GM23338 (cell line): ENCODE data around the gene SLC6A19.

Experiments
- CREB1 ChIP-seq: fragments of 250-450 bp; sonication (Bioruptor Pico); IDR thresholded peaks from 2 replicates; pipeline ENCODE4 v1.5.0; 2020; ENCODE audit warnings: low read depth, mild to moderate bottlenecking, moderate library complexity
- ETS1 ChIP-seq: IDR thresholded peaks from 2 replicates; pipeline ENCODE4 v1.6.1; 2016; ENCODE audit warnings: antibody characterized with exemption
- EZH2 ChIP-seq: fragments of 200-600 bp; sonication (generic); IDR thresholded peaks from one replicate; pipeline ENCODE4 v1.8.0; 2017; ENCODE audit warnings: antibody characterized with exemption, mild to moderate bottlenecking, low read depth; ENCODE audit not compliant: unreplicated experiment
- EZH2phosphoT487 ChIP-seq: fragments of 200-600 bp; sonication (generic); IDR thresholded peaks from one replicate; pipeline ENCODE4 v1.8.1; 2018; ENCODE audit warnings: antibody characterized with exemption; ENCODE audit not compliant: unreplicated experiment
- JUNB ChIP-seq: IDR thresholded peaks from one replicate; pipeline ENCODE4 v1.6.1; 2016; ENCODE audit warnings: antibody characterized with exemption; ENCODE audit not compliant: unreplicated experiment
- NANOG ChIP-seq: IDR thresholded peaks from 2 replicates; pipeline ENCODE4 v1.6.1; 2016; ENCODE audit warnings: antibody characterized with exemption, borderline replicate concordance
- POLR2AphosphoS5 ChIP-seq: IDR thresholded peaks from 2 replicates; pipeline ENCODE4 v1.6.1; 2016; ENCODE audit warnings: antibody characterized with exemption, low read depth
- STAT1 ChIP-seq: IDR thresholded peaks from one replicate; pipeline ENCODE4 v1.6.1; 2016; ENCODE audit warnings: antibody characterized with exemption; ENCODE audit not compliant: unreplicated experiment
- ZNF114 ChIP-seq: fragments of 250-450 bp; sonication (Bioruptor Pico); IDR thresholded peaks from 2 replicates; pipeline ENCODE4 v1.5.0; 2020; ENCODE audit warnings: mild to moderate bottlenecking, moderate library complexity
- TF ChIP-seq, protein P1 (sequence below), 2 experiments: fragments of 200-600 bp in 1 of 2; sonication (generic) in 1 of 2; conservative IDR thresholded peaks; 2 replicates each; pipeline versions ENCODE4 v1.5.1 to v1.6.1; 2016 to 2017; ENCODE audit warnings: antibody characterized with exemption in 2 of 2, low read depth in 2 of 2, mild to moderate bottlenecking in 2 of 2, moderate library complexity in 1 of 2
- TF ChIP-seq, protein P2 (sequence below): IDR thresholded peaks from one replicate; pipeline ENCODE4 v1.6.1; 2018; ENCODE audit warnings: antibody characterized with exemption; ENCODE audit not compliant: unreplicated experiment
- TF ChIP-seq, protein P3 (sequence below): fragments of 250-450 bp; sonication (Bioruptor Pico); IDR thresholded peaks from 2 replicates; pipeline ENCODE4 v1.5.0; 2020; ENCODE audit warnings: mild to moderate bottlenecking, moderate library complexity

DNA sequence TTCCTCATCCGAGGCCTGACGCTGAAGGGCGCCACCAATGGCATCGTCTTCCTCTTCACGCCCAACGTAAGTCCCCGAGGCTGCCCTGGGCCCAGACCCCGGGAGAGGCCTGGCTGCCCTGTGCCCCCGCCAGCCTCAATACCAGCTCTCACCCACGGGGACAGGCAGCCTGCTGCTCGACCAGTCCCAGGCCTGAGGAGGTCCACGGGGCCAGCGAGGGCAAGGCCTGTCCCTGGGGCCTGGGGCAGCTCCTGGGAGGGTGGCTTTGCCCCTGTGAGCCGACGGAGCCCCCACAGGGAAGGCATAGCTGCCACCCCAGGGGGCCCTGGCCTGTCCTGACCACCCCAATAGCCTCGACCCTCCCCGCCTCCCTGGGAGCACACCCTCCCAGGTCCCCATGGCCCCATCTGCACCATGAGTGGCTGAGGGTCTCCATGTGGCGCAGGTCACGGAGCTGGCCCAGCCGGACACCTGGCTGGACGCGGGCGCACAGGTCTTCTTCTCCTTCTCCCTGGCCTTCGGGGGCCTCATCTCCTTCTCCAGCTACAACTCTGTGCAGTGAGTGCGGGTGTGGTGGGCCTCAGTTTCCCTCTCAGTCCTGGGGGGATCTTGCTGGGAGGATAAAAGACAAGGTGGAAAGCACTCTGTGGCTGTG, 12.2 kb downstream of the SLC6A19 start:
- TF ChIP-seq, protein P1, sequence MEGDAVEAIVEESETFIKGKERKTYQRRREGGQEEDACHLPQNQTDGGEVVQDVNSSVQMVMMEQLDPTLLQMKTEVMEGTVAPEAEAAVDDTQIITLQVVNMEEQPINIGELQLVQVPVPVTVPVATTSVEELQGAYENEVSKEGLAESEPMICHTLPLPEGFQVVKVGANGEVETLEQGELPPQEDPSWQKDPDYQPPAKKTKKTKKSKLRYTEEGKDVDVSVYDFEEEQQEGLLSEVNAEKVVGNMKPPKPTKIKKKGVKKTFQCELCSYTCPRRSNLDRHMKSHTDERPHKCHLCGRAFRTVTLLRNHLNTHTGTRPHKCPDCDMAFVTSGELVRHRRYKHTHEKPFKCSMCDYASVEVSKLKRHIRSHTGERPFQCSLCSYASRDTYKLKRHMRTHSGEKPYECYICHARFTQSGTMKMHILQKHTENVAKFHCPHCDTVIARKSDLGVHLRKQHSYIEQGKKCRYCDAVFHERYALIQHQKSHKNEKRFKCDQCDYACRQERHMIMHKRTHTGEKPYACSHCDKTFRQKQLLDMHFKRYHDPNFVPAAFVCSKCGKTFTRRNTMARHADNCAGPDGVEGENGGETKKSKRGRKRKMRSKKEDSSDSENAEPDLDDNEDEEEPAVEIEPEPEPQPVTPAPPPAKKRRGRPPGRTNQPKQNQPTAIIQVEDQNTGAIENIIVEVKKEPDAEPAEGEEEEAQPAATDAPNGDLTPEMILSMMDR (conservative IDR thresholded peaks at IDR 0.05; ENCODE audit: low read depth in 2 of 2): no peak
- TF ChIP-seq, protein P2, sequence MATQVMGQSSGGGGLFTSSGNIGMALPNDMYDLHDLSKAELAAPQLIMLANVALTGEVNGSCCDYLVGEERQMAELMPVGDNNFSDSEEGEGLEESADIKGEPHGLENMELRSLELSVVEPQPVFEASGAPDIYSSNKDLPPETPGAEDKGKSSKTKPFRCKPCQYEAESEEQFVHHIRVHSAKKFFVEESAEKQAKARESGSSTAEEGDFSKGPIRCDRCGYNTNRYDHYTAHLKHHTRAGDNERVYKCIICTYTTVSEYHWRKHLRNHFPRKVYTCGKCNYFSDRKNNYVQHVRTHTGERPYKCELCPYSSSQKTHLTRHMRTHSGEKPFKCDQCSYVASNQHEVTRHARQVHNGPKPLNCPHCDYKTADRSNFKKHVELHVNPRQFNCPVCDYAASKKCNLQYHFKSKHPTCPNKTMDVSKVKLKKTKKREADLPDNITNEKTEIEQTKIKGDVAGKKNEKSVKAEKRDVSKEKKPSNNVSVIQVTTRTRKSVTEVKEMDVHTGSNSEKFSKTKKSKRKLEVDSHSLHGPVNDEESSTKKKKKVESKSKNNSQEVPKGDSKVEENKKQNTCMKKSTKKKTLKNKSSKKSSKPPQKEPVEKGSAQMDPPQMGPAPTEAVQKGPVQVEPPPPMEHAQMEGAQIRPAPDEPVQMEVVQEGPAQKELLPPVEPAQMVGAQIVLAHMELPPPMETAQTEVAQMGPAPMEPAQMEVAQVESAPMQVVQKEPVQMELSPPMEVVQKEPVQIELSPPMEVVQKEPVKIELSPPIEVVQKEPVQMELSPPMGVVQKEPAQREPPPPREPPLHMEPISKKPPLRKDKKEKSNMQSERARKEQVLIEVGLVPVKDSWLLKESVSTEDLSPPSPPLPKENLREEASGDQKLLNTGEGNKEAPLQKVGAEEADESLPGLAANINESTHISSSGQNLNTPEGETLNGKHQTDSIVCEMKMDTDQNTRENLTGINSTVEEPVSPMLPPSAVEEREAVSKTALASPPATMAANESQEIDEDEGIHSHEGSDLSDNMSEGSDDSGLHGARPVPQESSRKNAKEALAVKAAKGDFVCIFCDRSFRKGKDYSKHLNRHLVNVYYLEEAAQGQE: no peak
- TF ChIP-seq POLR2AphosphoS5 (no peak), JUNB (no peak), EZH2phosphoT487 (no peak), EZH2 (no peak), CREB1 (CRISPR knock-in tag) (no peak), ETS1 (no peak), ZNF114 (CRISPR knock-in tag) (no peak), STAT1 (no peak), NANOG (no peak)
- TF ChIP-seq, protein P3, sequence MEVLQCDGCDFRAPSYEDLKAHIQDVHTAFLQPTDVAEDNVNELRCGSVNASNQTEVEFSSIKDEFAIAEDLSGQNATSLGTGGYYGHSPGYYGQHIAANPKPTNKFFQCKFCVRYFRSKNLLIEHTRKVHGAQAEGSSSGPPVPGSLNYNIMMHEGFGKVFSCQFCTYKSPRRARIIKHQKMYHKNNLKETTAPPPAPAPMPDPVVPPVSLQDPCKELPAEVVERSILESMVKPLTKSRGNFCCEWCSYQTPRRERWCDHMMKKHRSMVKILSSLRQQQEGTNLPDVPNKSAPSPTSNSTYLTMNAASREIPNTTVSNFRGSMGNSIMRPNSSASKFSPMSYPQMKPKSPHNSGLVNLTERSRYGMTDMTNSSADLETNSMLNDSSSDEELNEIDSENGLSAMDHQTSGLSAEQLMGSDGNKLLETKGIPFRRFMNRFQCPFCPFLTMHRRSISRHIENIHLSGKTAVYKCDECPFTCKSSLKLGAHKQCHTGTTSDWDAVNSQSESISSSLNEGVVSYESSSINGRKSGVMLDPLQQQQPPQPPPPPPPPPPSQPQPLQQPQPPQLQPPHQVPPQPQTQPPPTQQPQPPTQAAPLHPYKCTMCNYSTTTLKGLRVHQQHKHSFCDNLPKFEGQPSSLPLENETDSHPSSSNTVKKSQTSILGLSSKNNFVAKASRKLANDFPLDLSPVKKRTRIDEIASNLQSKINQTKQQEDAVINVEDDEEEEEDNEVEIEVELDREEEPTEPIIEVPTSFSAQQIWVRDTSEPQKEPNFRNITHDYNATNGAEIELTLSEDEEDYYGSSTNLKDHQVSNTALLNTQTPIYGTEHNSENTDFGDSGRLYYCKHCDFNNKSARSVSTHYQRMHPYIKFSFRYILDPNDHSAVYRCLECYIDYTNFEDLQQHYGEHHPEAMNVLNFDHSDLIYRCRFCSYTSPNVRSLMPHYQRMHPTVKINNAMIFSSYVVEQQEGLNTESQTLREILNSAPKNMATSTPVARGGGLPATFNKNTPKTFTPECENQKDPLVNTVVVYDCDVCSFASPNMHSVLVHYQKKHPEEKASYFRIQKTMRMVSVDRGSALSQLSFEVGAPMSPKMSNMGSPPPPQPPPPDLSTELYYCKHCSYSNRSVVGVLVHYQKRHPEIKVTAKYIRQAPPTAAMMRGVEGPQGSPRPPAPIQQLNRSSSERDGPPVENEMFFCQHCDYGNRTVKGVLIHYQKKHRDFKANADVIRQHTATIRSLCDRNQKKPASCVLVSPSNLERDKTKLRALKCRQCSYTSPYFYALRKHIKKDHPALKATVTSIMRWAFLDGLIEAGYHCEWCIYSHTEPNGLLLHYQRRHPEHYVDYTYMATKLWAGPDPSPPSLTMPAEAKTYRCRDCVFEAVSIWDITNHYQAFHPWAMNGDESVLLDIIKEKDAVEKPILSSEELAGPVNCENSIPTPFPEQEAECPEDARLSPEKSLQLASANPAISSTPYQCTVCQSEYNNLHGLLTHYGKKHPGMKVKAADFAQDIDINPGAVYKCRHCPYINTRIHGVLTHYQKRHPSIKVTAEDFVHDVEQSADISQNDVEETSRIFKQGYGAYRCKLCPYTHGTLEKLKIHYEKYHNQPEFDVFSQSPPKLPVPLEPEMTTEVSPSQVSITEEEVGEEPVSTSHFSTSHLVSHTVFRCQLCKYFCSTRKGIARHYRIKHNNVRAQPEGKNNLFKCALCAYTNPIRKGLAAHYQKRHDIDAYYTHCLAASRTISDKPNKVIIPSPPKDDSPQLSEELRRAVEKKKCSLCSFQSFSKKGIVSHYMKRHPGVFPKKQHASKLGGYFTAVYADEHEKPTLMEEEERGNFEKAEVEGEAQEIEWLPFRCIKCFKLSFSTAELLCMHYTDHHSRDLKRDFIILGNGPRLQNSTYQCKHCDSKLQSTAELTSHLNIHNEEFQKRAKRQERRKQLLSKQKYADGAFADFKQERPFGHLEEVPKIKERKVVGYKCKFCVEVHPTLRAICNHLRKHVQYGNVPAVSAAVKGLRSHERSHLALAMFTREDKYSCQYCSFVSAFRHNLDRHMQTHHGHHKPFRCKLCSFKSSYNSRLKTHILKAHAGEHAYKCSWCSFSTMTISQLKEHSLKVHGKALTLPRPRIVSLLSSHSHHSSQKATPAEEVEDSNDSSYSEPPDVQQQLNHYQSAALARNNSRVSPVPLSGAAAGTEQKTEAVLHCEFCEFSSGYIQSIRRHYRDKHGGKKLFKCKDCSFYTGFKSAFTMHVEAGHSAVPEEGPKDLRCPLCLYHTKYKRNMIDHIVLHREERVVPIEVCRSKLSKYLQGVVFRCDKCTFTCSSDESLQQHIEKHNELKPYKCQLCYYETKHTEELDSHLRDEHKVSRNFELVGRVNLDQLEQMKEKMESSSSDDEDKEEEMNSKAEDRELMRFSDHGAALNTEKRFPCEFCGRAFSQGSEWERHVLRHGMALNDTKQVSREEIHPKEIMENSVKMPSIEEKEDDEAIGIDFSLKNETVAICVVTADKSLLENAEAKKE (CRISPR knock-in tag): no peak
